ENCODE data around the gene LAMB4.

DNA sequence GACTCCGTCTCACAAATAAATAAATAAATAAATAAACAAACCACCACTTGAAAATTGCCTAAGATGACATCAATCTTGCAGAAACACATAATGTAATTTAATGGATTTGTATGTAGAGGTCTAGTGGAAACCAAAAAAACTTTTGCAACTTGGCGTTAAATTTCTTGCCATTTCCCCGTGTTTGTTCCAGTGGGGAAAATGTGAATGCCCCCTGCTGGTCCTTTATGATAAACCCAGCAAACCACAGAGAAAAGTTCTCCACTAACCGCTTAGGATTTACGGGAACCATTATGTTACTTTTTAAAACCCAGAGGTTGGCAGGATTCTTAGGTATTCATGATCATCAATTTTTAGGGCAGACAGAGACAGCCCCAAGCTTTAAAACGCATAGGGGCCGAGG, 32.5 kb downstream of the LAMB4 start:
- TF ChIP-seq, protein P1, sequence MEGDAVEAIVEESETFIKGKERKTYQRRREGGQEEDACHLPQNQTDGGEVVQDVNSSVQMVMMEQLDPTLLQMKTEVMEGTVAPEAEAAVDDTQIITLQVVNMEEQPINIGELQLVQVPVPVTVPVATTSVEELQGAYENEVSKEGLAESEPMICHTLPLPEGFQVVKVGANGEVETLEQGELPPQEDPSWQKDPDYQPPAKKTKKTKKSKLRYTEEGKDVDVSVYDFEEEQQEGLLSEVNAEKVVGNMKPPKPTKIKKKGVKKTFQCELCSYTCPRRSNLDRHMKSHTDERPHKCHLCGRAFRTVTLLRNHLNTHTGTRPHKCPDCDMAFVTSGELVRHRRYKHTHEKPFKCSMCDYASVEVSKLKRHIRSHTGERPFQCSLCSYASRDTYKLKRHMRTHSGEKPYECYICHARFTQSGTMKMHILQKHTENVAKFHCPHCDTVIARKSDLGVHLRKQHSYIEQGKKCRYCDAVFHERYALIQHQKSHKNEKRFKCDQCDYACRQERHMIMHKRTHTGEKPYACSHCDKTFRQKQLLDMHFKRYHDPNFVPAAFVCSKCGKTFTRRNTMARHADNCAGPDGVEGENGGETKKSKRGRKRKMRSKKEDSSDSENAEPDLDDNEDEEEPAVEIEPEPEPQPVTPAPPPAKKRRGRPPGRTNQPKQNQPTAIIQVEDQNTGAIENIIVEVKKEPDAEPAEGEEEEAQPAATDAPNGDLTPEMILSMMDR (IDR thresholded peaks at IDR 0.05), result peak in 2 of 3 experiments; percentile 11 to 34
- no peak for TF ChIP-seq POLR2A (IDR thresholded peaks at IDR 0.05; ENCODE audit: low read depth)
- TF ChIP-seq POLR2AphosphoS5 (IDR thresholded peaks at IDR 0.05), result no peak

All from esophagus muscularis mucosa (tissue), 3 donors.